ENCODE data around the gene GXYLT1.
"Not testable (repeated sequence)": the region's sequence is repeated elsewhere in the genome, so short reads cannot be mapped to it uniquely, and the experiment has no call there.

GXYLT1 gene
- total RNA-seq, result 15.3 to 22.2 (median 19.2) reads per million in 4 experiments

GRCh38 chr12:42144408-42145196, at the start of gene GXYLT1:
GXYLT1 (minus strand) TSS chr12:42144874; CDS start chr12:42144646, 228 bp downstream.
- DNase-seq, result peak; percentile 60

DNA sequence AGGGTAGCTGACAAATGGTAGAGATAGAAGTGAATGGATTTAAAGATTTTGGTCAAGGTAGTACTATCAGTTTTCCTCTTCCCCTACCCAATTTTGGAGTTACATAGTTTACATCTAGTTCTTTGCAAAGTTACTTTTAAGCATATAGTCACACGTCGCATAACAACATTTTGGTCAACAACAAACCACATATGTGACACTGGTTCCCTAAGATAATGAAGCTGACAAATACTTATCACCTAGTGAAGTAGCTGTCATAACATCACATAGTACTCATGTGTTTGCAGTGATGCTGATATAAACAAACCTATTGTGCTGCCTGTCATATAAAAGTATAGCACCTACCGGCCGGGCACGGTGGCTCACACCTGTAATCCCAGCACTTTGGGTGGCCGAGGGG, 48.0 kb upstream of the GXYLT1 start:
- DNase-seq, result no peak

GRCh38 chr12:42192258-42192657, 47.6 kb upstream of the GXYLT1 start:
- no peak for DNase-seq

- no peak for DNase-seq
Observed at GRCh38 chr12:42190376-42190775, 45.7 kb upstream of the GXYLT1 start.

DNA sequence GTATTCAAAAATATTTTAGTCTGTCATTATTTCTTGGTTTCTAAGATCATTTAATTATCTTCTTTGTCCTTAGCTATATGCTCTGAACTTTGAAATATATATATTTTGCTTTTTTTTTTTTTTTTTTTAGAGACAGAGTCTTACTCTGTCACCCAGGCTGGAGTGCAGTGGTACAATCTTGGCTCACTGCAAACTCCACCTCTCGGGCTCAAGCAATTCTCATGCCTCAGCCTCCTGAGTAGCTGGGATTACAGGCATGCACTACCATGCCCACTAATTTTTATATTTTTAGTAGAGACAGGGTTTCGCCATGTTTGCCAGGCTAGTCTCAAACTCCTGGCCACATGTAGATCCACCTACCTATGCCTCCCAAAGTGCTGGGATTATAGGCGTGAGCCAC, 43.6 kb upstream of the GXYLT1 start:
- not testable (repeated sequence) for DNase-seq

- DNase-seq, result no peak
Observed at GRCh38 chr12:42187799-42188198, 43.1 kb upstream of the GXYLT1 start.

DNA sequence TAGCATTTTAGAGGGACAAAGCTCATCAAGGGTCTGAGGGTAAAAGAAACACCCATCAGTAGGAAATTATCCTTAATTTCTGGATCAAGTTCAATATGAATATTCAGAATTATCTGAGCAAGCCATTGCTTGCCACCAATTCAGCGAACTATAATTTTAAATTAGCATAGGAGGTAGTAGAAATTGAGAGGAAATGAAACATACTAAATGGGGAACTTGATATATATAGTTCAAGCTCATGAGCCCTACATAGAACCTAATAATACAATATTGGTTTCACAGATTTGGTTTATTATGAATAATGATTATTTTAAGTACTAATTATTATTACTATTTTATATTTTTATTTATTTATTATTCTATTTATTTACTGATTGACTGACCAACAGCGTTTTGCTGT, 42.1 kb upstream of the GXYLT1 start:
- DNase-seq, result no peak

- DNase-seq, result no peak
Observed at GRCh38 chr12:42182394-42182793, 37.7 kb upstream of the GXYLT1 start.

DNA sequence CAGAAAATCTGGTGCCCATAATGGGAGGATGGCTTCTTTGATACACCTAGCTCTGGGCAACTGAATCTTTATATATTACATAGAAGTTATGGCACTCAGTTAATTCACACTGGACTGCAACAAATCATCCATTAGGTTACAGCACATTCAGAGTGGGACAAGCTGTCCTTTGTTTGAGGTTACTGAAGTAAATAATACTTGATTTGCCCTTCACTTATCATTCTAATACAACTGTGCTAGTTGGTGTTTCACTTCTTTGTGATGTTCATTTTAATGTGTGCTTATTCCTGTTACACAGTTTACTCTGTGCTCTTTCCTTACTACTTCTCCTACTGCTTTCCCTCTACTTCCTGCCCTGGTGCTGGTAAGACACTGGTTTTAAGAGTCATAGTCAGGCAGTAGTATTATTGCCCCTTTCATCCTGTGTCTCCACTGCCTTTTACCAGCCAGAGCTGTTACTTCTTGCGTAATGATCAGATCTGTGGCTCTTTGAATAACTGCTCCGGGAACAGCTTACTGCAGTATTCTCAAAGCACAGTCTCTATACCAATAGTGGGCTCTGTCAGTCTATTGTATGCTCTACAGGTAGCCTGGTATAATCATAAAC, 36.4 kb upstream of the GXYLT1 start:
- no peak for DNase-seq

DNA sequence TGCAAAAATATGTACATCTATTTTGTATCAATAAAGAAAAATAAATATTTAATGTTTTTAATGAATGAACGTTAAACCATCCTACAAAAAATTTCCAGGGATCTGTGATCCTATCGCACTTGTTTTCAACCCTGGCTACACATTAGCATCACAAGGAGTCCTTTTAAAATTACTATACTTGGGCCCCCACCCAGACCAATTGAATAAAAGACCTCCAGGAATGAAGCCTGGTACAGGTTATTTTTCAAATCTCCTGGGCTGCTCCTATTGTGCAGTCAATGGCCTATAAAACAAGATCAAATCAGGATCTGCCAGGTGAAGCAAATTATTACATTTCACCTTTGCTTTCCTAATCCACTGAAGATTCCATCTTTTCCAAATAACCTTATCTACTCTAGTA, 33.4 kb upstream of the GXYLT1 start:
- no peak for DNase-seq

- DNase-seq, result no peak
Observed at GRCh38 chr12:42174978-42175377, 30.3 kb upstream of the GXYLT1 start.

DNA sequence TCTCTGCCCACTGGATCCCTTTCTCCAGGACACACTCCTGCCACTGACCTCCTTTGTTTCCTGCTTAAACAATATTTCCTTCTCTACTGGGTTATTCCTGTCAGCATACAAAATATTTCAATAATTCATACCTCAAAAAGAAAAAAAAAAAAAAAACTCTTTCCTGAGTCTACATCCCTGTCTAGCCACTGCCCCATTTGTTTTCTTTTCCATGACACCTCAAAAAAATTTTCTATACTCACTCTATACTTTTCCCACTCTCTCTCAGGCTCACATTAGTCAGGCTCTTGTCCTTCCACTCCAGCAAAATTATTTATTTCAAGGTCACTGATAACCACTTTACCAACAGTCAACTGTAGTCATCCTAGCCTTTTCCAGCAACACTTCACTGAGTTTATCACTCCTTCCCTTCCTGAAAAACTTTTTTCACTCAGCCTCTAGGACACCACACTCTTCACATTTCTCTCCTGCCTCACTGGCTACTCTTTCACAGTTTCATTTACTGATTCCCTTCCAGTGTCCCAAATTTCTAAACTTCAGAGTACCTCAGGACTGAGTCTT, 29.4 kb upstream of the GXYLT1 start:
- no peak for DNase-seq

DNA sequence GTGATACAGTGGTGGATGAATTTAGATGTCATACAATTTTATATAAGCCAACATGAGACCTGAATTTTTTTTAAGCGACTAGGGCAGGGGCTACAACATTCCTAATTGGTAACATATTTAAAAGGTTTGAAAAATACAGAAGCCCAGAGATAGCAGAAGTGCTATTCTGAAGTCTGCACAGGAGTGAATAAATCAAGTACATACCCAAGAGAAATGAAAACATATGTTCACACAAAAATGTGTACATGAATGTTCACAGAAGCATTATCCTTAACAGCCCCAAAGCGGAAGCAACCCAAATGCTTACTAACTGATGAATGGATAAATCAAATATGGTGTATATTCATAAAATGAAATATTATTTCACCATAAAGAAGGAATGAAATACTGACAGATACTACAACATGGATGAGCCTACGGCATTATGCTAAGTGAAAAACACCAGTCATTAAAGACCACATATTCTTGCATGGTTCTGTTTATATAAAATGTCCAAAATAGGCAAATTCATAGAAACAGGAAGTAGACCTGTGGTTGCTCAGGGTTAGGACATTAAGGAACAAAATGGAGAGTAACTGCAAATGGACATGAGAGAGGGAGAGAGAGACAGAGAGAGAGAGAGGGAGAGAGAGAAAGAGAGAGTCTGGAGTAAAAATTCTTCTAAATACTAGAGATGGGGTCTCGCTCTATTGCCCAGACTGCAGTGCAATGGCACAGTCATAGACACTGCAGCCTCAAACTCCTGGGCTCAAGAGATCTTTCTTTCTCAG, 28.0 kb upstream of the GXYLT1 start:
- no peak for DNase-seq

GRCh38 chr12:42167711-42168110, 23.0 kb upstream of the GXYLT1 start:
- no peak for DNase-seq

DNA sequence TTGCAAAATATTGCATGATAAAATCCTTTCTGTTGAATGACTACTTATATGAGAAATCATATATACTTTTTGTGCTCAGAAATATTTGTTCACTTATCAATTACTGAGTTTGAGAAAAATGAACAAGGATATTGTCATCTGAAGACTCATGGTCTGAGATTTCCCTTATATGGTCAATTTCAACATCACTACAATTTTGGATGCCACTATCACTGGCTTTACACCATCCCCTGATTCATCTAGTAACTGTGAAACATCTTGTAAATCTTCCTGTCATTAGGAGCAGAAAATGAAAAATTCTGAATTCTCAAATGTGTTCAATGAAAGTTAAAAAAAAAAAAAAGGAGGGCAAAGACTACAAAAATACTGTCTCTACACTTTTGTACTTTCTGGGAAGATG, 21.8 kb upstream of the GXYLT1 start:
- DNase-seq, result no peak

- no peak for DNase-seq
Observed at GRCh38 chr12:42163913-42164312, 19.2 kb upstream of the GXYLT1 start.

DNA sequence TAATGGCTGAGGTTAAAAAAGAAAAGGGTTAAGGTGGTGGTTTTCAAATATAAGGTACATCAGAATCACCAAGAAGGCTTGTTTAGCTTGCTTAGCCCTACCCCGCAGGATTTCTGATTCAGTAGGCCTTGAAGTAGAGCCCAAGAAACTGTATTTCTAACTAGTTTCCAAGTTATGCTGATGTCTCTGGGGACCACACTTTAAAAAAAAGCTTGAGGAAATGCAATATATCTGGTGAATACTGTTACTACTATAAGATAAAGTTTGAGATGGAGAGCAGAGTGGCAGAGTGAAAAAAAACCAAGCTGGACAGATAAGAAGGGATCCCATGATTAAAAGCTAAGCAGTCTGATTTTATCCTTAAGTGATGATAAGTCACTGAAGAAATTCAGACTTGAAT, 18.3 kb upstream of the GXYLT1 start:
- no peak for DNase-seq

DNA sequence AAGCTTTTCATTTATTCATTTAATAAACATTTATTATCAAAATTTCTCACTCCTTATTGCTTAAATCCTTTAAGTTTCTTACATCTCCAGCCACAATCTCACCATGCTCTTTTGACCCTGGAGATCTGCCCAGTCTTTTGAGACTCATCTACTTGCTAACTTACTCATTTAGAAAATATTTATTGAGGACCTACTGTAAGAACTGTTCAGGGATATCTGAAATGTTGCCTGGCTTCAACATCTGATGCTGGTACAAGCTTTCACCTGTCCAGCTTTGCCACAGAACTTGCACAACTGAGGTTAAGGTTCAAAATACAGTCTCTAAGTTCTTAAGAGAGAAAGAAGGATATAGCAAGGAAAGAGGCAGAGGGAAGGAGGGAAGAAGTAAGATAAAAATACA, 17.5 kb upstream of the GXYLT1 start:
- DNase-seq, result no peak

GRCh38 chr12:42161529-42161928, 16.9 kb upstream of the GXYLT1 start:
- DNase-seq, result no peak

GRCh38 chr12:42156232-42156631, 11.6 kb upstream of the GXYLT1 start:
- no peak for DNase-seq

DNA sequence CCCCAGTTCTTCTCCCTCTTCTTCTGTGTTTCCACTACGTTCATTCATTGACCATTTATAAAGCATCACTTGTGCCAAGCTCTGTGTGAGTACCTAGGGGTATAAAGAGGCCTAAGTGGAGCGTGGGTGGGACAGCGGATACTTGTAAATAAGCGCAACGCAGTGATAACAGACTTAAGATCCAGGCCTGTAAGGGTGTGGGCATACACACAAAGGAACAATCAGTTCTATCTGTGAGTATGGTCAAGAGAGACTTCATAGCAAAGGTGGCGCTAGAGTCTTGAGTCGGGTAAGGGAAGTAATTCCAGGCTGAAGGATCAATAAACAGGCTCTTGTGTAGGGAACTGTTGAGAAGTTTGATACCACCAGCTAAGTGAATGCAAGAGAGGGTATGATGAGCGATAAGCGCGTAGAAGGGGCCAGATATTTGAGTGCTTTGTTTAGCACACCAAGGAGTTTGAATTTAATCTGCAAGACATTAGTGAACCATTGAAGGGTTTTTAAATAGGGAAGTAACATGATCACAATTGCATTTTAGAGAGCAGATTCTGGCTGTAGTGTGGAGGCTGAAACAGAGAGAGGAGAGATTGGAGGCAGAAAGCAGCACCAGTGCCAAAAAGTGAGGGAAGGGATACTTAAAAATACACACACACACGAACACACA, 1.0 kb upstream of the GXYLT1 start:
- no peak for DNase-seq

DNA sequence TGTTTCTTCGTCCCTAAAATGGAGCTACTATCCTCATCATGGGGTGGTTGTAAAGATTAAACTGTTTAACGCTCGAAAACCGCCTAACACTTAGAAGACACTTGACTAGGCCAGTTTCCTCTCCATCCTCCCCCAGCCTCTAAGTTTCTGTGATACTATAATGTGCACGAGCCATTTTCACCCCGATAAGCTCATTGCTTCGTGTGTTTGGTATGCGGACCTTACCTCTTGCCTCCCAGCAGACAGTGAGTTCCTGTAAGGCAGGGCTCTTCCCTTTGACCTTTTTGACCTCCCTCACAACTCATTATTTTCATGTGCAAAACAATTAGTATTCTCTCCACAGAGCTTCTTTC, 499 bp upstream of the GXYLT1 start:
- no peak for DNase-seq

DNA sequence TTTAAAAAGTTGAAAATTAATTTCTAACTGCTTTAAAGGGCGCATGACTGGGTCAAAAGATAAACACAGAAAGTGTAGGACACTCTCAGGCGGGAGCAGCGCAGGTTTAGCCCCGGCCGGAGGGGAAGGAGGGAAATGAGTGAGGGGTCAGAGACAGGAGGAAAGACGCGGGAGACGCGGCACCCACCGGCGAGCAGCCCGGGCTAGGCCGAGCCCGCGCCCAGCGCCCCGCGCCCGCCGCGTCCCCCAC, 591 bp downstream of the GXYLT1 start:
- no peak for DNase-seq

All from effector CD8-positive, alpha-beta T cell (primary cell).